H1 (cell line): ENCODE results near the gene PBX1. TPM values are rescaled to one million over a fixed set of nuclear protein-coding genes. Genes with fewer than 3 reads are reported as not detected.

Source experiments
- CTCF ChIA-PET: fragments of 300-600 bp; sonication (Branson Sonifier 250); formaldehyde crosslinking; loops from one replicate; lab custom pipeline; 2021; ENCODE audit not compliant: partially characterized antibody; lab: Charles Lee
- POLR2A ChIA-PET: fragments of 300-600 bp; sonication (Branson Sonifier 250); formaldehyde crosslinking; loops from one replicate; lab custom pipeline; 2021; ENCODE audit warnings: inconsistent platforms; ENCODE audit not compliant: partially characterized antibody; lab: Charles Lee
- DNase-seq, 2 experiments: peaks; one replicate each; pipeline versions ENCODE4 v3.0.0 to v3.0.0-alpha.2; 2010 to 2022; ENCODE audit warnings: low spot score in 2 of 2, low read depth in 1 of 2, mixed read lengths in 1 of 2
- FAIRE-seq: peaks from 2 replicates; lab custom pipeline; 2011; peaks lifted over from hg19 to GRCh38; lab: Jason Lieb, UNC
- H2AFZ ChIP-seq: 2 replicates; pipeline ENCODE4 v1.8.1; 2012; ENCODE audit warnings: low read length, inconsistent platforms
- H2AK5ac ChIP-seq: 2 replicates; pipeline ENCODE4 v1.6.1; 2013; ENCODE audit warnings: low read depth, low read length
- H2BK120ac ChIP-seq: replicated peaks from 2 replicates; pipeline ENCODE3; 2013; ENCODE audit warnings: low read depth, low read length, inconsistent platforms
- H2BK12ac ChIP-seq: 2 replicates; pipeline ENCODE4 v1.6.1; 2013; ENCODE audit warnings: low read depth, low read length
- H2BK15ac ChIP-seq: 2 replicates; pipeline ENCODE4 v1.6.1; 2013; ENCODE audit warnings: low read length
- H2BK20ac ChIP-seq: 2 replicates; pipeline ENCODE4 v1.6.1; 2013; ENCODE audit warnings: low read length
- H2BK5ac ChIP-seq: 2 replicates; pipeline ENCODE4 v1.6.1; 2013; ENCODE audit warnings: low read depth, low read length
- H3K14ac ChIP-seq: 2 replicates; pipeline ENCODE4 v1.6.1; 2013; ENCODE audit warnings: inconsistent platforms; ENCODE audit not compliant: insufficient read length
- H3K18ac ChIP-seq: 2 replicates; pipeline ENCODE4 v1.6.1; 2013; ENCODE audit warnings: low read length; ENCODE audit errors: extremely low read depth
- H3K23ac ChIP-seq: 2 replicates; pipeline ENCODE4 v1.6.1; 2013; ENCODE audit warnings: inconsistent platforms; ENCODE audit not compliant: insufficient read length
- H3K23me2 ChIP-seq: 2 replicates; pipeline ENCODE4 v1.6.1; 2013; ENCODE audit warnings: low read depth, low read length
- H3K27ac ChIP-seq: 2 replicates; pipeline ENCODE4 v1.6.1; 2011; ENCODE audit warnings: low read depth, low read length, inconsistent platforms
- H3K27me3 ChIP-seq, 4 experiments: replicated peaks in 1 of 4; 1 replicate in 1 of 4; 2 replicates in 3 of 4; pipeline versions ENCODE4 v1.6.1 to v1.8.1; 2011 to 2013; ENCODE audit warnings: low read length in 3 of 4, mild to moderate bottlenecking in 3 of 4, inconsistent platforms in 2 of 4, mixed read lengths in 2 of 4, moderate library complexity in 1 of 4; ENCODE audit not compliant: control insufficient read depth in 3 of 4, insufficient read depth in 3 of 4; ENCODE audit errors: extremely low read depth in 1 of 4
- H3K36me3 ChIP-seq, 4 experiments: 2 replicates each; pipeline versions ENCODE4 v1.6.1 to v1.8.1; 2011 to 2013; ENCODE audit warnings: mild to moderate bottlenecking in 4 of 4, low read length in 3 of 4, moderate library complexity in 2 of 4, control low read depth in 1 of 4, inconsistent platforms in 1 of 4; ENCODE audit not compliant: insufficient read depth in 4 of 4, control insufficient read depth in 2 of 4
- H3K4ac ChIP-seq: replicated peaks from 2 replicates; pipeline ENCODE3; 2013; ENCODE audit warnings: low read length, low read depth, mixed read lengths, inconsistent platforms; ENCODE audit not compliant: insufficient read length
- H3K4me1 ChIP-seq, 4 experiments: replicated peaks in 1 of 4; 1 replicate in 1 of 4; 2 replicates in 3 of 4; pipeline versions ENCODE4 v1.6.1 to v1.8.1; 2011 to 2013; ENCODE audit warnings: low read length in 3 of 4, inconsistent platforms in 2 of 4, mixed read lengths in 1 of 4; ENCODE audit not compliant: insufficient read depth in 4 of 4, control insufficient read depth in 3 of 4
- H3K4me2 ChIP-seq, 2 experiments: 2 replicates each; pipeline versions ENCODE4 v1.6.1 to v1.8.1; 2011 to 2013; ENCODE audit warnings: low read depth in 2 of 2, low read length in 2 of 2, control low read depth in 1 of 2, inconsistent platforms in 1 of 2, mild to moderate bottlenecking in 1 of 2; ENCODE audit not compliant: insufficient read depth in 1 of 2
- H3K4me3 ChIP-seq, 4 experiments: fragments of 200-600, 300-600 bp in 1 of 4; sonication (generic), shearing (Covaris generic), sonication (Bioruptor Twin) in 1 of 4; 2 replicates each; pipeline versions ENCODE4 v1.5.1 to v1.8.1; 2011 to 2016; ENCODE audit warnings: low read length in 4 of 4, low read depth in 3 of 4, control low read depth in 2 of 4, inconsistent platforms in 2 of 4, mild to moderate bottlenecking in 2 of 4, mixed read lengths in 1 of 4, moderate library complexity in 1 of 4; ENCODE audit not compliant: insufficient read depth in 2 of 4; ENCODE audit errors: extremely low read depth in 1 of 4
- H3K56ac ChIP-seq: replicated peaks from 2 replicates; pipeline ENCODE3; 2013; ENCODE audit warnings: low read depth, mild to moderate bottlenecking, mixed read lengths, low read length, inconsistent platforms; ENCODE audit not compliant: insufficient read length
- H3K79me1 ChIP-seq: 2 replicates; pipeline ENCODE4 v1.6.1; 2013; ENCODE audit warnings: low read depth, low read length, control low read depth
- H3K79me2 ChIP-seq, 2 experiments: 2 replicates each; pipeline versions ENCODE4 v1.6.1 to v1.8.1; 2012 to 2013; ENCODE audit warnings: low read length in 2 of 2, mild to moderate bottlenecking in 2 of 2, inconsistent platforms in 1 of 2; ENCODE audit not compliant: insufficient read depth in 2 of 2, control insufficient read depth in 1 of 2
- H3K9ac ChIP-seq, 4 experiments: replicated peaks in 1 of 4; 1 replicate in 1 of 4; 2 replicates in 3 of 4; pipeline versions ENCODE4 v1.6.1 to v1.8.1; 2011 to 2013; ENCODE audit warnings: low read depth in 3 of 4, low read length in 3 of 4, control low read depth in 2 of 4, mild to moderate bottlenecking in 2 of 4, moderate library complexity in 2 of 4, inconsistent platforms in 1 of 4; ENCODE audit errors: extremely low read depth in 1 of 4
- H3K9me3 ChIP-seq, 2 experiments: 2 replicates each; pipeline versions ENCODE4 v1.6.1 to v1.8.1; 2012 to 2013; ENCODE audit warnings: mild to moderate bottlenecking in 2 of 2, moderate library complexity in 2 of 2, control low read depth in 1 of 2, inconsistent platforms in 1 of 2, low read depth in 1 of 2, low read length in 1 of 2, mixed read lengths in 1 of 2; ENCODE audit not compliant: insufficient read depth in 2 of 2
- H4K20me1 ChIP-seq, 2 experiments: replicated peaks in 1 of 2; 2 replicates each; pipeline versions ENCODE3 to v1.8.1; 2011 to 2013; ENCODE audit warnings: inconsistent platforms in 2 of 2, low read length in 2 of 2, mild to moderate bottlenecking in 1 of 2; ENCODE audit not compliant: insufficient read depth in 2 of 2, control insufficient read depth in 1 of 2
- H4K5ac ChIP-seq: 2 replicates; pipeline ENCODE4 v1.6.1; 2013; ENCODE audit warnings: low read length, low read depth, mixed read lengths, inconsistent platforms; ENCODE audit not compliant: insufficient read length
- H4K8ac ChIP-seq: 2 replicates; pipeline ENCODE4 v1.8.0; 2013; ENCODE audit warnings: mild to moderate bottlenecking, moderate library complexity, low read length, inconsistent platforms; ENCODE audit not compliant: insufficient read depth; ENCODE audit errors: extremely low read depth
- H4K91ac ChIP-seq: replicated peaks from 2 replicates; pipeline ENCODE3; 2013; ENCODE audit warnings: low read length, mixed read lengths, inconsistent platforms; ENCODE audit not compliant: insufficient read length
- CREB1 ChIP-seq: IDR thresholded peaks from 2 replicates; pipeline ENCODE4 v1.6.1; 2012; ENCODE audit warnings: inconsistent platforms
- CTBP2 ChIP-seq: IDR thresholded peaks from 2 replicates; pipeline ENCODE4 v1.7.0; 2011; ENCODE audit warnings: borderline replicate concordance, mild to moderate bottlenecking, moderate library complexity, mixed read lengths, low read length; ENCODE audit not compliant: insufficient read depth, insufficient read length
- EGR1 ChIP-seq: IDR thresholded peaks from 2 replicates; pipeline ENCODE4 v1.6.1; 2011; ENCODE audit warnings: low read depth, low read length, borderline replicate concordance
- RAD21 ChIP-seq, 2 experiments: IDR thresholded peaks in 1 of 2; conservative IDR thresholded peaks in 1 of 2; 2 replicates each; pipeline ENCODE4 v1.6.1; 2011; ENCODE audit warnings: low read depth in 2 of 2, low read length in 2 of 2, improper control_type of control experiment in 1 of 2, inconsistent platforms in 1 of 2, mild to moderate bottlenecking in 1 of 2, moderate library complexity in 1 of 2
- RBBP5 ChIP-seq: IDR thresholded peaks from 2 replicates; pipeline ENCODE4 v1.7.1; 2012; ENCODE audit warnings: low read depth, mild to moderate bottlenecking, inconsistent platforms, low read length, moderate library complexity, borderline replicate concordance
- WGBS, 2 experiments: shearing (Covaris generic) in 1 of 2; methylation state at CpG; one replicate each; pipeline versions ENCODE4 v1.1.6 to v1.1.7; 2013 to 2015; ENCODE audit warnings: low lambda C conversion rate in 2 of 2, mixed read lengths in 2 of 2, inconsistent platforms in 1 of 2, low coverage in 1 of 2, missing lambda C conversion rate in 1 of 2; ENCODE audit not compliant: insufficient replicate concordance in 2 of 2, insufficient coverage in 1 of 2, insufficient read length in 1 of 2; ENCODE audit errors: extremely low coverage in 1 of 2, missing lambda C conversion rate in 1 of 2; 5-methylcytosine and 5-hydroxymethylcytosine counted together
- polyA plus RNA-seq, 7 experiments: library from polyadenylated mRNA; depleted of rRNA in 3 of 7; stranded (reverse) in 5 of 7; unstranded in 2 of 7; fragments of >200 nt in 5 of 7; fragments of 200-250 nt in 2 of 7; gene quantifications; 1 replicate in 5 of 7; 2 replicates in 1 of 7; 4 replicates in 1 of 7; pipeline versions ENCODE4 v1.2.1 to v1.2.3, GENCODE V29; 2011 to 2013; ENCODE audit warnings: missing spikeins in 2 of 7, mixed read lengths in 2 of 7
- total RNA-seq: library from RNA; stranded (reverse); fragmentation: NEBNext Ultra II Directional; extraction: Animal tissue kit (Norgen Biotek cat#: 25700); gene quantifications from 2 replicates; pipeline ENCODE4 v1.2.1, GENCODE V29; 2021

Gene PBX1
- total and polyA plus RNA-seq, 2 of the 8 experiments (the other 6 are each of a cell fraction or from before 2014, with no cell fraction given) = 87.4 to 124 TPM

GRCh38 chr1:164813776-164814175, 254.8 kb downstream of the PBX1 start:
- Histone ChIP-seq H3K9ac (no peak overlapping the region), H3K9me3 (no peaks in the 10 kb centered on the region), H3K4ac (no peak overlapping the region), H3K79me2 (no peaks in the 10 kb centered on the region), H4K91ac (no peak overlapping the region), H2BK5ac (no peak overlapping the region), H3K18ac (no peak overlapping the region), H3K27me3 (no peaks in the 10 kb centered on the region), H4K20me1 (peaks cover 0 to 4% of the 10 kb centered on the region in 2 experiments), H2BK15ac (no peak overlapping the region), H2BK20ac (no peak overlapping the region), H4K8ac (no peak overlapping the region), H3K4me1 (no peaks in the 10 kb centered on the region), H2BK12ac (no peak overlapping the region), H4K5ac (no peak overlapping the region), H3K36me3 (peaks cover 0 to 36% (median 7%) of the 10 kb centered on the region in 4 experiments; a peak in 5 of 8 replicates), H3K14ac (no peak overlapping the region), H3K27ac (no peak overlapping the region), H2AFZ (no peak overlapping the region), H3K23me2 (no peaks in the 10 kb centered on the region), H3K56ac (no peak overlapping the region), H2BK120ac (no peak overlapping the region), H3K79me1 (peaks cover 3% of the 10 kb centered on the region; the same call in 1 of the 2 replicates), H3K4me3 (no peak overlapping the region), H3K4me2 (no peak overlapping the region), H3K23ac (no peak overlapping the region), H2AK5ac (no peak overlapping the region)
- DNase-seq (no peak), FAIRE-seq (no peak)
- ChIA-PET CTCF (no interaction called here), POLR2A (no interaction called here)
- 96% methylated on average over 1 of the region's 1 CpG; no CpG with 5 or more reads in 1 of the 2 experiments for WGBS, 2 experiments
- TF ChIP-seq RAD21 (IDR thresholded peaks at IDR 0.05 in 1 of 2, conservative IDR thresholded peaks at IDR 0.05 in 1 of 2; ENCODE audit: low read depth in 2 of 2, low read length in 2 of 2) (no peak), CTBP2 (no peak), RBBP5 (no peak), CREB1 (no peak), EGR1 (no peak)
